OCI-LY3 (cell line): Measurements from ENCODE around the gene BTRC.

Experiments
- EZH2phosphoT487 ChIP-seq: fragments of 200-600 bp; shearing (Covaris generic); IDR thresholded peaks from 2 replicates; pipeline ENCODE4 v1.6.1; 2018; ENCODE audit warnings: antibody characterized with exemption, mixed run types, low read depth
- TF ChIP-seq, protein P1 (sequence below): fragments of 200-600, 300-600 bp; sonication (generic); IDR thresholded peaks from 2 replicates; pipeline ENCODE4 v1.5.1; 2014; ENCODE audit warnings: antibody characterized with exemption, low read length, low read depth

DNA sequence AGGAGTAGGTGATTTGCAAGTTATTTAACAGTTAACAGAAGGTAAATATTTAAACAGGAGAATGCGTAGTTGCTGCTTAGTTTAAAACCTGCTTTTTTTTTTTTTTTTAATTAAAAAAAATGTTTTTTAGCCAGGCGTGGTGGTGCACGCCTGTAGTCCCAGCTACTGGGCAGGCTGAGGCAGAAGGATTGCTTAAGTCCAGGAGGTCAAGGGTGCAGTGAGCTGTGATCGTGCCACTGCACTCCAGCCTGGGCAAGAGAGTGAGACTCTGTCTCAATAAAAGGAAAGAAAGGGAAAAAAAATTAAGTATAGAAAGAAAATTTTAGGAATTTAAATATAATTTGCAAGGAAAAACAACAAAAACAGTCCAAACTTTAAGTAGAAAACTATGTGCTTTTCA is 71.6 kb downstream of the BTRC start:
- no peak for TF ChIP-seq EZH2phosphoT487
- TF ChIP-seq, protein P1, sequence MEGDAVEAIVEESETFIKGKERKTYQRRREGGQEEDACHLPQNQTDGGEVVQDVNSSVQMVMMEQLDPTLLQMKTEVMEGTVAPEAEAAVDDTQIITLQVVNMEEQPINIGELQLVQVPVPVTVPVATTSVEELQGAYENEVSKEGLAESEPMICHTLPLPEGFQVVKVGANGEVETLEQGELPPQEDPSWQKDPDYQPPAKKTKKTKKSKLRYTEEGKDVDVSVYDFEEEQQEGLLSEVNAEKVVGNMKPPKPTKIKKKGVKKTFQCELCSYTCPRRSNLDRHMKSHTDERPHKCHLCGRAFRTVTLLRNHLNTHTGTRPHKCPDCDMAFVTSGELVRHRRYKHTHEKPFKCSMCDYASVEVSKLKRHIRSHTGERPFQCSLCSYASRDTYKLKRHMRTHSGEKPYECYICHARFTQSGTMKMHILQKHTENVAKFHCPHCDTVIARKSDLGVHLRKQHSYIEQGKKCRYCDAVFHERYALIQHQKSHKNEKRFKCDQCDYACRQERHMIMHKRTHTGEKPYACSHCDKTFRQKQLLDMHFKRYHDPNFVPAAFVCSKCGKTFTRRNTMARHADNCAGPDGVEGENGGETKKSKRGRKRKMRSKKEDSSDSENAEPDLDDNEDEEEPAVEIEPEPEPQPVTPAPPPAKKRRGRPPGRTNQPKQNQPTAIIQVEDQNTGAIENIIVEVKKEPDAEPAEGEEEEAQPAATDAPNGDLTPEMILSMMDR, result no peak
